Thoracic aorta (tissue), 2 donors: ENCODE results near the gene MBNL1. TPM values are rescaled to one million over a fixed set of nuclear protein-coding genes. Genes with fewer than 3 reads are reported as not detected.
A peak's percentile ranks its signal among the peaks of the same experiment; 100 is the strongest.

Experiments
- ATAC-seq: fragments of 150-250 bp; one replicate; pipeline ENCODE4 v1.8.0; 2017; ENCODE audit warnings: low read depth; ENCODE audit not compliant: insufficient number of reproducible peaks, low FRiP score
- DNase-seq: peaks from one replicate; pipeline ENCODE4 v3.0.0-alpha.2; 2020; ENCODE audit warnings: low spot score
- H3K27ac ChIP-seq, 2 donors: fragments of 200-600 bp; sonication (generic); 1 replicate in 1 of 2; 2 replicates in 1 of 2; pipeline ENCODE4 v1.5.1; 2016; ENCODE audit warnings: mild to moderate bottlenecking in 2 of 2, moderate library complexity in 2 of 2
- H3K27me3 ChIP-seq: fragments of 200-600 bp; sonication (generic); replicated peaks from 2 replicates; pipeline ENCODE4 v1.6.0; 2016; ENCODE audit warnings: mild to moderate bottlenecking; ENCODE audit not compliant: insufficient read depth
- H3K36me3 ChIP-seq: fragments of 200-600 bp; sonication (generic); one replicate; pipeline ENCODE4 v1.5.1; 2016
- H3K4me1 ChIP-seq, 2 donors: fragments of 200-600 bp; sonication (generic); 1 replicate in 1 of 2; 2 replicates in 1 of 2; pipeline versions ENCODE4 v1.5.1 to v1.6.0; 2016; ENCODE audit warnings: low read depth in 2 of 2, mild to moderate bottlenecking in 1 of 2; ENCODE audit not compliant: control insufficient read depth in 1 of 2
- H3K4me3 ChIP-seq: fragments of 200-600 bp; sonication (generic); 2 replicates; pipeline ENCODE4 v1.5.1; 2016; ENCODE audit warnings: mild to moderate bottlenecking
- H3K9me3 ChIP-seq: fragments of 200-600 bp; sonication (generic); 2 replicates; pipeline ENCODE4 v1.5.1; 2016
- CTCF ChIP-seq: fragments of 200-600 bp; sonication (generic); IDR thresholded peaks from one replicate; pipeline ENCODE4 v1.5.1; 2019; ENCODE audit warnings: antibody characterized with exemption
- total RNA-seq, 2 donors: library from RNA; depleted of rRNA; stranded (reverse); fragments of >200 nt; gene quantifications; one replicate each; pipeline versions ENCODE4 v1.1.0 to v1.2.3, GENCODE V29; 2016

MBNL1 gene
- total RNA-seq, 2 donors from 2014 or later = 783 to 1,062 TPM

GRCh38 chr3:152243301-152243711 lies 25.4 kb upstream of the MBNL1 start:
- H3K27ac ChIP-seq = no peak overlapping the region

DNA sequence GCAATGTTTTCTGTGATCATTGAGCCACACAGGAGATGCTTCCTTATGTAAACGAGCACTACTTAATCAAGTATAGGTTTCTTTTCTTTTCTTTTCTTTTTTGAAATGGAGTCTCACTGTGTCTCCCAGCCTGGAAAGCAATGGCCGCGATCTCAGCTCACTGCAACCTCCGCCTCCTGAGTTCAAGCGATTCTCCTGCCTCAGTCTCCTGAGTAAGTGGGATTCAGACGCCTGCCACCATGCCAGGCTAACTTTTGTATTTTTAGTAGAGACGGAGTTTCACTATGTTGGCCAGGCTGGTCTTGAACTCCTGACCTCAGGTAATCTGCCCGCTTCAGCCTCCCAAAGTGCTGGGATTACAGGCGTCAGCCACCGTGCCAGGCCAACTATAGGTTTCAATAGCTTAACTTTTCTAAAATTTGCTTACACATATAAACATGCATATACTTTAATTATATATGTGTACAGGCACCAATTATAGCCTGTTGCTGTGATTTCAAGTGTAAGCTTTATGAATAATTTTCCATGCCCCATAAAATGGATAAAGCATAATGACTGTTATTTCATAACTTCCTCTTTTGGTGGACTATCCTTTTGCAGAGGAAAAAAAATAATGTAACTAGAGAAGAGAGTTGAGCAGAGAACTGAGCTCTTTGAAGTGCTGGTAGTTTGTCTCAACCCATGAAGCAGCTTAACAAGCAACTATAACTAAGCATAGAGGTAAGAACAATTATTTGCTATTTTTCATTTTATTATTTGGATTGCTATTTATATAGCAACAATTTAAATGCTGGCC lies 24.8 kb upstream of the MBNL1 start:
- Histone ChIP-seq H3K27ac (no peak overlapping the region), H3K27me3 (no peaks in the 10 kb centered on the region), H3K4me3 (peak overlapping the region; percentile 34), H3K9me3 (no peaks in the 10 kb centered on the region), H3K4me1 (peaks cover 0 to 13% of the 10 kb centered on the region in 2 donors), H3K36me3 (no peaks in the 10 kb centered on the region)
- no peak for TF ChIP-seq CTCF
- ATAC-seq = no peak
- DNase-seq = no peak

More at GRCh38 chr3:152243301-152243711, 25.4 kb upstream of the MBNL1 start:
- DNase-seq (no peak), ATAC-seq (no peak)
- Histone ChIP-seq H3K36me3 (no peaks in the 10 kb centered on the region), H3K4me1 (peaks cover 0 to 13% of the 10 kb centered on the region in 2 donors), H3K9me3 (no peaks in the 10 kb centered on the region), H3K4me3 (peak overlapping the region; percentile 34), H3K27me3 (no peaks in the 10 kb centered on the region)
- TF ChIP-seq CTCF = no peak

- no peak for TF ChIP-seq CTCF
- Histone ChIP-seq H3K36me3 (no peaks in the 10 kb centered on the region), H3K4me1 (peaks cover 0 to 13% of the 10 kb centered on the region in 2 donors), H3K27me3 (no peaks in the 10 kb centered on the region), H3K4me3 (peak overlapping the region; percentile 34), H3K9me3 (no peaks in the 10 kb centered on the region), H3K27ac (no peak overlapping the region)
- ATAC-seq = no peak
- no peak for DNase-seq
These were observed 24.2 kb upstream of the MBNL1 start for GRCh38 chr3:152244517-152244888.

GRCh38 chr3:152245498-152246170 lies 23.1 kb upstream of the MBNL1 start:
- H3K4me1 ChIP-seq = peaks cover 0 to 13% of the 10 kb centered on the region in 2 donors
- H3K4me3 ChIP-seq = peak overlapping the region; percentile 34
- H3K27ac ChIP-seq = no peak overlapping the region
- no peaks in the 10 kb centered on the region for H3K9me3 ChIP-seq
- no peak for TF ChIP-seq CTCF
- DNase-seq (no peak), ATAC-seq (no peak)
- H3K36me3 ChIP-seq = no peaks in the 10 kb centered on the region
- H3K27me3 ChIP-seq = no peaks in the 10 kb centered on the region

DNA sequence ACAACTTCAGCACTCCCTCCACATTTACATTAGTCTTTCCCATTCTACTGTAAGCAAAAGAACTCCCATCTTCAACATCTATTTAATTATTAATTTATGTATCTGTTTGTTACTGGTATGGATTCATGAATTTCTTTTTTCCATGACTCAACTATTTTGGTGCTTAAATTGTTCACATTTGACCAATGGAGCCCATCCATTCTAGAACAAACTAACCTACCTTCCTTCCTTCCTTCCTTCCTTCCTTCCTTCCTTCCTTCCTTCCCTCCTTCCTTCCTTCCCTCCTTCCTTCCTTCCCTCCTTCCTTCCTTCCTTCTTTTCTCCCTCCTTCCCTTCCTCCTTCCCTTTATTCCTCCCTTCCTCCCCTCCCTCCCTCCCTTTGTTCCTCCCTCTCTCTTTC lies 16.8 kb upstream of the MBNL1 start:
- no peaks in the 10 kb centered on the region for H3K36me3 ChIP-seq
- H3K9me3 ChIP-seq = no peaks in the 10 kb centered on the region
- TF ChIP-seq CTCF = no peak
- no peak overlapping the region for H3K4me3 ChIP-seq
- H3K27ac ChIP-seq = no peak overlapping the region
- ATAC-seq = no peak
- no peak for DNase-seq
- peaks cover 2 to 12% of the 10 kb centered on the region in 2 donors for H3K4me1 ChIP-seq
- H3K27me3 ChIP-seq = no peaks in the 10 kb centered on the region
